H1 (cell line): ENCODE data around the gene TNFAIP2. TPM values are rescaled to one million over a fixed set of nuclear protein-coding genes. Genes with fewer than 3 reads are reported as not detected.

ENCODE experiments used
- CTCF ChIA-PET: fragments of 300-600 bp; sonication (Branson Sonifier 250); formaldehyde crosslinking; loops from one replicate; lab custom pipeline; 2021; ENCODE audit not compliant: partially characterized antibody; lab: Charles Lee
- POLR2A ChIA-PET: fragments of 300-600 bp; sonication (Branson Sonifier 250); formaldehyde crosslinking; loops from one replicate; lab custom pipeline; 2021; ENCODE audit warnings: inconsistent platforms; ENCODE audit not compliant: partially characterized antibody; lab: Charles Lee
- DNase-seq, 2 experiments: peaks; one replicate each; pipeline versions ENCODE4 v3.0.0 to v3.0.0-alpha.2; 2010 to 2022; ENCODE audit warnings: low spot score in 2 of 2, low read depth in 1 of 2, mixed read lengths in 1 of 2
- FAIRE-seq: peaks from 2 replicates; lab custom pipeline; 2011; peaks lifted over from hg19 to GRCh38; lab: Jason Lieb, UNC
- H2AFZ ChIP-seq: 2 replicates; pipeline ENCODE4 v1.8.1; 2012; ENCODE audit warnings: low read length, inconsistent platforms
- H2AK5ac ChIP-seq: 2 replicates; pipeline ENCODE4 v1.6.1; 2013; ENCODE audit warnings: low read depth, low read length
- H2BK120ac ChIP-seq: replicated peaks from 2 replicates; pipeline ENCODE3; 2013; ENCODE audit warnings: low read depth, low read length, inconsistent platforms
- H2BK12ac ChIP-seq: 2 replicates; pipeline ENCODE4 v1.6.1; 2013; ENCODE audit warnings: low read depth, low read length
- H2BK15ac ChIP-seq: 2 replicates; pipeline ENCODE4 v1.6.1; 2013; ENCODE audit warnings: low read length
- H2BK20ac ChIP-seq: 2 replicates; pipeline ENCODE4 v1.6.1; 2013; ENCODE audit warnings: low read length
- H2BK5ac ChIP-seq: 2 replicates; pipeline ENCODE4 v1.6.1; 2013; ENCODE audit warnings: low read depth, low read length
- H3K14ac ChIP-seq: 2 replicates; pipeline ENCODE4 v1.6.1; 2013; ENCODE audit warnings: inconsistent platforms; ENCODE audit not compliant: insufficient read length
- H3K18ac ChIP-seq: 2 replicates; pipeline ENCODE4 v1.6.1; 2013; ENCODE audit warnings: low read length; ENCODE audit errors: extremely low read depth
- H3K23ac ChIP-seq: 2 replicates; pipeline ENCODE4 v1.6.1; 2013; ENCODE audit warnings: inconsistent platforms; ENCODE audit not compliant: insufficient read length
- H3K23me2 ChIP-seq: 2 replicates; pipeline ENCODE4 v1.6.1; 2013; ENCODE audit warnings: low read depth, low read length
- H3K27ac ChIP-seq: 2 replicates; pipeline ENCODE4 v1.6.1; 2011; ENCODE audit warnings: low read depth, low read length, inconsistent platforms
- H3K27me3 ChIP-seq, 4 experiments: replicated peaks in 1 of 4; 1 replicate in 1 of 4; 2 replicates in 3 of 4; pipeline versions ENCODE4 v1.6.1 to v1.8.1; 2011 to 2013; ENCODE audit warnings: low read length in 3 of 4, mild to moderate bottlenecking in 3 of 4, inconsistent platforms in 2 of 4, mixed read lengths in 2 of 4, moderate library complexity in 1 of 4; ENCODE audit not compliant: control insufficient read depth in 3 of 4, insufficient read depth in 3 of 4; ENCODE audit errors: extremely low read depth in 1 of 4
- H3K36me3 ChIP-seq, 4 experiments: 2 replicates each; pipeline versions ENCODE4 v1.6.1 to v1.8.1; 2011 to 2013; ENCODE audit warnings: mild to moderate bottlenecking in 4 of 4, low read length in 3 of 4, moderate library complexity in 2 of 4, control low read depth in 1 of 4, inconsistent platforms in 1 of 4; ENCODE audit not compliant: insufficient read depth in 4 of 4, control insufficient read depth in 2 of 4
- H3K4ac ChIP-seq: replicated peaks from 2 replicates; pipeline ENCODE3; 2013; ENCODE audit warnings: low read length, low read depth, mixed read lengths, inconsistent platforms; ENCODE audit not compliant: insufficient read length
- H3K4me1 ChIP-seq, 4 experiments: replicated peaks in 1 of 4; 1 replicate in 1 of 4; 2 replicates in 3 of 4; pipeline versions ENCODE4 v1.6.1 to v1.8.1; 2011 to 2013; ENCODE audit warnings: low read length in 3 of 4, inconsistent platforms in 2 of 4, mixed read lengths in 1 of 4; ENCODE audit not compliant: insufficient read depth in 4 of 4, control insufficient read depth in 3 of 4
- H3K4me2 ChIP-seq, 2 experiments: 2 replicates each; pipeline versions ENCODE4 v1.6.1 to v1.8.1; 2011 to 2013; ENCODE audit warnings: low read depth in 2 of 2, low read length in 2 of 2, control low read depth in 1 of 2, inconsistent platforms in 1 of 2, mild to moderate bottlenecking in 1 of 2; ENCODE audit not compliant: insufficient read depth in 1 of 2
- H3K4me3 ChIP-seq, 4 experiments: fragments of 200-600, 300-600 bp in 1 of 4; sonication (generic), shearing (Covaris generic), sonication (Bioruptor Twin) in 1 of 4; 2 replicates each; pipeline versions ENCODE4 v1.5.1 to v1.8.1; 2011 to 2016; ENCODE audit warnings: low read length in 4 of 4, low read depth in 3 of 4, control low read depth in 2 of 4, inconsistent platforms in 2 of 4, mild to moderate bottlenecking in 2 of 4, mixed read lengths in 1 of 4, moderate library complexity in 1 of 4; ENCODE audit not compliant: insufficient read depth in 2 of 4; ENCODE audit errors: extremely low read depth in 1 of 4
- H3K56ac ChIP-seq: replicated peaks from 2 replicates; pipeline ENCODE3; 2013; ENCODE audit warnings: low read depth, mild to moderate bottlenecking, mixed read lengths, low read length, inconsistent platforms; ENCODE audit not compliant: insufficient read length
- H3K79me1 ChIP-seq: 2 replicates; pipeline ENCODE4 v1.6.1; 2013; ENCODE audit warnings: low read depth, low read length, control low read depth
- H3K79me2 ChIP-seq, 2 experiments: 2 replicates each; pipeline versions ENCODE4 v1.6.1 to v1.8.1; 2012 to 2013; ENCODE audit warnings: low read length in 2 of 2, mild to moderate bottlenecking in 2 of 2, inconsistent platforms in 1 of 2; ENCODE audit not compliant: insufficient read depth in 2 of 2, control insufficient read depth in 1 of 2
- H3K9ac ChIP-seq, 4 experiments: replicated peaks in 1 of 4; 1 replicate in 1 of 4; 2 replicates in 3 of 4; pipeline versions ENCODE4 v1.6.1 to v1.8.1; 2011 to 2013; ENCODE audit warnings: low read depth in 3 of 4, low read length in 3 of 4, control low read depth in 2 of 4, mild to moderate bottlenecking in 2 of 4, moderate library complexity in 2 of 4, inconsistent platforms in 1 of 4; ENCODE audit errors: extremely low read depth in 1 of 4
- H3K9me3 ChIP-seq, 2 experiments: 2 replicates each; pipeline versions ENCODE4 v1.6.1 to v1.8.1; 2012 to 2013; ENCODE audit warnings: mild to moderate bottlenecking in 2 of 2, moderate library complexity in 2 of 2, control low read depth in 1 of 2, inconsistent platforms in 1 of 2, low read depth in 1 of 2, low read length in 1 of 2, mixed read lengths in 1 of 2; ENCODE audit not compliant: insufficient read depth in 2 of 2
- H4K20me1 ChIP-seq, 2 experiments: replicated peaks in 1 of 2; 2 replicates each; pipeline versions ENCODE3 to v1.8.1; 2011 to 2013; ENCODE audit warnings: inconsistent platforms in 2 of 2, low read length in 2 of 2, mild to moderate bottlenecking in 1 of 2; ENCODE audit not compliant: insufficient read depth in 2 of 2, control insufficient read depth in 1 of 2
- H4K5ac ChIP-seq: 2 replicates; pipeline ENCODE4 v1.6.1; 2013; ENCODE audit warnings: low read length, low read depth, mixed read lengths, inconsistent platforms; ENCODE audit not compliant: insufficient read length
- H4K8ac ChIP-seq: 2 replicates; pipeline ENCODE4 v1.8.0; 2013; ENCODE audit warnings: mild to moderate bottlenecking, moderate library complexity, low read length, inconsistent platforms; ENCODE audit not compliant: insufficient read depth; ENCODE audit errors: extremely low read depth
- H4K91ac ChIP-seq: replicated peaks from 2 replicates; pipeline ENCODE3; 2013; ENCODE audit warnings: low read length, mixed read lengths, inconsistent platforms; ENCODE audit not compliant: insufficient read length
- CTBP2 ChIP-seq: IDR thresholded peaks from 2 replicates; pipeline ENCODE4 v1.7.0; 2011; ENCODE audit warnings: borderline replicate concordance, mild to moderate bottlenecking, moderate library complexity, mixed read lengths, low read length; ENCODE audit not compliant: insufficient read depth, insufficient read length
- KDM1A ChIP-seq: fragments of 200-600, 300-600 bp; sonication (generic); IDR thresholded peaks from 2 replicates; pipeline ENCODE4 v1.7.1; 2016; ENCODE audit warnings: mild to moderate bottlenecking, low read length, borderline replicate concordance
- POU5F1 ChIP-seq: IDR thresholded peaks from 2 replicates; pipeline ENCODE4 v1.6.1; 2011; ENCODE audit warnings: low read depth, mild to moderate bottlenecking, low read length, moderate library complexity
- TCF12 ChIP-seq: IDR thresholded peaks from 2 replicates; pipeline ENCODE4 v1.6.1; 2011; ENCODE audit warnings: low read depth, mild to moderate bottlenecking, low read length
- ZNF274 ChIP-seq: IDR thresholded peaks from 2 replicates; pipeline ENCODE4 v1.7.0; 2012; ENCODE audit warnings: low read length, borderline replicate concordance; ENCODE audit errors: extremely low read depth
- WGBS, 2 experiments: shearing (Covaris generic) in 1 of 2; methylation state at CpG; one replicate each; pipeline versions ENCODE4 v1.1.6 to v1.1.7; 2013 to 2015; ENCODE audit warnings: low lambda C conversion rate in 2 of 2, mixed read lengths in 2 of 2, inconsistent platforms in 1 of 2, low coverage in 1 of 2, missing lambda C conversion rate in 1 of 2; ENCODE audit not compliant: insufficient replicate concordance in 2 of 2, insufficient coverage in 1 of 2, insufficient read length in 1 of 2; ENCODE audit errors: extremely low coverage in 1 of 2, missing lambda C conversion rate in 1 of 2; 5-methylcytosine and 5-hydroxymethylcytosine counted together
- polyA plus RNA-seq, 7 experiments: library from polyadenylated mRNA; depleted of rRNA in 3 of 7; stranded (reverse) in 5 of 7; unstranded in 2 of 7; fragments of >200 nt in 5 of 7; fragments of 200-250 nt in 2 of 7; gene quantifications; 1 replicate in 5 of 7; 2 replicates in 1 of 7; 4 replicates in 1 of 7; pipeline versions ENCODE4 v1.2.1 to v1.2.3, GENCODE V29; 2011 to 2013; ENCODE audit warnings: missing spikeins in 2 of 7, mixed read lengths in 2 of 7
- total RNA-seq: library from RNA; stranded (reverse); fragmentation: NEBNext Ultra II Directional; extraction: Animal tissue kit (Norgen Biotek cat#: 25700); gene quantifications from 2 replicates; pipeline ENCODE4 v1.2.1, GENCODE V29; 2021

TNFAIP2 gene
- total and polyA plus RNA-seq, 2 of the 8 experiments (the other 6 are each of a cell fraction or from before 2014, with no cell fraction given): 28.3 to 34.5 TPM

DNA sequence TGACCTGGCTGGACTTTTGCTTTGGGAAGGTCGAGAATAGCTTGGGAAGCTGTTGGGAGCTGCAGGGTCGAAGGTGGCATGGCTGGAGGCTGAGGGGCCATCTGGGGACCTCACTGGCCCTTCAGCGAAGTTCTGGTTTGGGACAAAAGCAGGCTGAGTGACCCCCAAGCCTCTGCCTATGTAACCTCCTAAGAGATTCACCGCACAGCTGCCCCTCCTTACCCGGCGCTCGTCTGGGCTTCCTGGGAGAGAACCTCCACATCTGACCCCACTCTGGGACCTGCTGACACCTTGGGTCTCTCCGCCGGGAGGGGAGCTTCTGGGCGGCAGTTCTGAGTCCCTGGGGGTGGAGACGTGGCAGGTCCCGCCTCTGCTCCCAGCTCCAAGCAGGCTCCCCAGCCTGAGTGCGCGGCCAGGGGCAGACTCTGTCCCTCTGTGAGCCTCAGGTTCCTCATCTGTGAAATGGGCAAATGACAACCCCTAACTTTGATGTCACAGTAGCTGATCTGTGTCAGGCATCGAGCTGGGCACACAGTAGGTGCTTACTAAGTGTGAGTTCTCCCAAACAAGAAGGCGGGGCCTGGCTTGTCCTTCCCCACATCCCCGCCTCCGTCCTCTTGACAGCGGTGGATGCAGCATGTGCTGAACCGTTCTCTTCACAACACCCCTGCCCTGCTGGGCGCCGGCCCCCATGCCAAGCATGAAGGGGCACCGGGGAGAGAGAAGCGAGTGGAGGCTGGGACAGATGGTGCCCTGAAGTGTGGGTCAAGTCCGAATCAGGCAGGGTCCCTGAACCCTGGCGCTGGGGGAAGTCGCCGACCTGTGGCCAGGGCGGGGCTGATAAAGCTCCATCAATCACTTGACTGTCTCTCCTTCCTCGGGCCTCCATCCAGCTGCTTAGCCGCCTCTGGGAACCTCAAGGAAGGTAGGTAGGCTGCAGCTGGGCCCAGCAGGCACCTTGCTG, 25.0 kb upstream of the TNFAIP2 start:
- no peak overlapping the region for H2BK120ac ChIP-seq
- H4K91ac ChIP-seq: peak overlapping the region; percentile 64
- H4K5ac ChIP-seq: no peak overlapping the region
- ChIA-PET CTCF (interaction anchor here (0.9 to 10.4 kb wide), 14 partner anchors 7 to 280 kb away, joined by 3 to 276 read pairs (median 6); partner anchors contain the start of genes LBHD2 and TNFAIP2), POLR2A (interaction anchor here (0.6 to 1.2 kb wide), 2 partner anchors 10 to 12 kb away, joined by 3 to 5 read pairs; no protein-coding TSS in a partner anchor)
- no peak overlapping the region; the same call in none of the 2 replicates for H3K18ac ChIP-seq
- H2BK5ac ChIP-seq: peak overlapping the region; percentile 3; the same call in 1 of the 2 replicates
- no peak overlapping the region for H2AFZ ChIP-seq
- H2BK15ac ChIP-seq: 0 out of 2 replicates have a peak overlapping the region, but pooled peaks have one; percentile 2
- no peak overlapping the region for H2AK5ac ChIP-seq
- no peak overlapping the region for H4K8ac ChIP-seq
- H3K27me3 ChIP-seq: peaks cover 2 to 20% (median 15%) of the 10 kb centered on the region in 4 experiments; a peak in 6 of 7 replicates
- TF ChIP-seq ZNF274: no peak
- TF ChIP-seq KDM1A: peak; percentile 82; the same call in 1 of the 2 replicates
- no peak for TF ChIP-seq CTBP2
- TF ChIP-seq TCF12: no peak
- no peak for TF ChIP-seq POU5F1
- no peaks in the 10 kb centered on the region for H3K23me2 ChIP-seq
- H2BK12ac ChIP-seq: no peak overlapping the region
- FAIRE-seq (no peak), DNase-seq (no peak)
- no peaks in the 10 kb centered on the region for H3K36me3 ChIP-seq
- no peak overlapping the region for H3K4me3 ChIP-seq
- WGBS, 2 experiments: 83% methylated on average over 31 of the region's 31 CpGs; no CpG with 5 or more reads in 1 of the 2 experiments
- H2BK20ac ChIP-seq: no peak overlapping the region
- no peak overlapping the region for H3K56ac ChIP-seq
- H4K20me1 ChIP-seq: no peaks in the 10 kb centered on the region
- no peak overlapping the region for H3K4ac ChIP-seq
- H3K79me2 ChIP-seq: no peaks in the 10 kb centered on the region
- no peak overlapping the region for H3K9ac ChIP-seq
- H3K27ac ChIP-seq: no peak overlapping the region
- H3K14ac ChIP-seq: no peak overlapping the region
- H3K23ac ChIP-seq: no peak overlapping the region
- no peak overlapping the region for H3K4me2 ChIP-seq
- peaks cover 0 to 23% (median 13%) of the 10 kb centered on the region in 4 experiments; a peak in 6 of 7 replicates for H3K4me1 ChIP-seq
- no peaks in the 10 kb centered on the region for H3K79me1 ChIP-seq
- no peaks in the 10 kb centered on the region for H3K9me3 ChIP-seq
